ENCODE data around the gene CTTNBP2. TPM values are rescaled to one million over a fixed set of nuclear protein-coding genes. Genes with fewer than 3 reads are reported as not detected.

CTTNBP2 gene
- total RNA-seq, 3 donors from 2014 or later (not counting 1 experiment from before 2014, with no cell fraction given): 0.10 TPM; not detected in 2

DNA sequence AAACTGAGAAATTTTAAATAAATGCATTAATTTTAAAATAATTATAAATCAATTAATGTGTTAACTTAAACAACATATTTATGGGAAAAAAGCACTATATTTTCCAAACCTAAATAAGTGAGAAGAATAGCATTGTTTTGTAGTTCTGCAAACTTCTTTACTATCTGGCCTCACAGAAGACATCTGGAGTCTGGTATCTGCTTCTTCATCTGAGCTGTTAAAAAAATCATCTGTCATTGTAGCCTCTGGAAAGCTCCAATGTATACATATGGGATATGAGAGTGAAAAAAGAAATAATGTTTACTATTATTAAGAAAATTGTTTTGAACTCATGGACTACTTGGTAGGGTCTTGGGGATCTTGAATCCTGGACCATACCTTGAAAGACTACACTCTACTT is 32.2 kb downstream of the CTTNBP2 start:
- Mint-ChIP-seq H3K27ac (no peak overlapping the region), H3K4me3 (no peak overlapping the region), H3K27me3 (ENCODE audit: low read depth in 2 of 2) (no peaks in the 10 kb centered on the region), H3K36me3 (no peaks in the 10 kb centered on the region), H3K9me3 (peaks cover 10% of the 10 kb centered on the region in 2 donors), H3K4me1 (no peaks in the 10 kb centered on the region)
- DNase-seq (no peak), ATAC-seq (no peak)
- intact Hi-C loops (cut with micrococcal nuclease): no loop called here
- no peak overlapping the region for H3K4me3 ChIP-seq (ENCODE audit: low read length)
- H3K27ac ChIP-seq (ENCODE audit: low read length): no peak overlapping the region
- TF ChIP-seq, protein P1, sequence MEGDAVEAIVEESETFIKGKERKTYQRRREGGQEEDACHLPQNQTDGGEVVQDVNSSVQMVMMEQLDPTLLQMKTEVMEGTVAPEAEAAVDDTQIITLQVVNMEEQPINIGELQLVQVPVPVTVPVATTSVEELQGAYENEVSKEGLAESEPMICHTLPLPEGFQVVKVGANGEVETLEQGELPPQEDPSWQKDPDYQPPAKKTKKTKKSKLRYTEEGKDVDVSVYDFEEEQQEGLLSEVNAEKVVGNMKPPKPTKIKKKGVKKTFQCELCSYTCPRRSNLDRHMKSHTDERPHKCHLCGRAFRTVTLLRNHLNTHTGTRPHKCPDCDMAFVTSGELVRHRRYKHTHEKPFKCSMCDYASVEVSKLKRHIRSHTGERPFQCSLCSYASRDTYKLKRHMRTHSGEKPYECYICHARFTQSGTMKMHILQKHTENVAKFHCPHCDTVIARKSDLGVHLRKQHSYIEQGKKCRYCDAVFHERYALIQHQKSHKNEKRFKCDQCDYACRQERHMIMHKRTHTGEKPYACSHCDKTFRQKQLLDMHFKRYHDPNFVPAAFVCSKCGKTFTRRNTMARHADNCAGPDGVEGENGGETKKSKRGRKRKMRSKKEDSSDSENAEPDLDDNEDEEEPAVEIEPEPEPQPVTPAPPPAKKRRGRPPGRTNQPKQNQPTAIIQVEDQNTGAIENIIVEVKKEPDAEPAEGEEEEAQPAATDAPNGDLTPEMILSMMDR (IDR thresholded peaks at IDR 0.05): no peak
- H3K27me3 ChIP-seq (ENCODE audit: control insufficient read depth, insufficient read depth, low read length): no peaks in the 10 kb centered on the region
- no peaks in the 10 kb centered on the region for H3K4me1 ChIP-seq (ENCODE audit: control insufficient read depth, insufficient read depth, low read length)
- H3K36me3 ChIP-seq (ENCODE audit: control insufficient read depth, insufficient read depth, low read length): no peaks in the 10 kb centered on the region
- no peaks in the 10 kb centered on the region for H3K9me3 ChIP-seq (ENCODE audit: control insufficient read depth, insufficient read depth, low read length)

DNA sequence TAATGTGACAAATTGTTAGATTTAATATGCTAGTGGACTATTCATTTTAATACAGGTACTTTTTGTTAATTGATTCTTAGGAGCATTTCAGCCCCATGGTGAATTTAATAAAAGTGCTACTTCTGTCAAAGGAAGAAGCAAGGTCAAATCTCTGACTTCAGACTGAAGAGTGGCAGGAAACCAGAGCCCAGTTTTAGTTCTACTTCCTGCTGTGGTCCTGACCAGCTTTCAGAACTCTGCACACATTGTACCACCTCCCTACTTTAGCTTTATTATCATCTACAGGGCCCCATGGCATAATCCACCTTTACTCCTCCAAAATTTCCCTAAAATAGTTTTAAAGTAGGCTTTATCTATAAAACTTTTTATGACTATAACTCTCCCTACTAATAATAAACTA is 33.7 kb downstream of the CTTNBP2 start:
- no peaks in the 10 kb centered on the region for H3K27me3 Mint-ChIP-seq (ENCODE audit: low read depth in 2 of 2)
- no peak for ATAC-seq
- no peaks in the 10 kb centered on the region for H3K27me3 ChIP-seq (ENCODE audit: control insufficient read depth, insufficient read depth, low read length)
- no peak for DNase-seq
- no peak overlapping the region for H3K4me3 Mint-ChIP-seq
- no peaks in the 10 kb centered on the region for H3K36me3 Mint-ChIP-seq
- TF ChIP-seq, protein P1 (IDR thresholded peaks at IDR 0.05): no peak
- no peaks in the 10 kb centered on the region for H3K4me1 ChIP-seq (ENCODE audit: control insufficient read depth, insufficient read depth, low read length)
- H3K9me3 Mint-ChIP-seq: peaks cover 7 to 10% of the 10 kb centered on the region in 2 donors
- H3K4me1 Mint-ChIP-seq: no peaks in the 10 kb centered on the region
- H3K27ac Mint-ChIP-seq: no peak overlapping the region
- H3K9me3 ChIP-seq (ENCODE audit: control insufficient read depth, insufficient read depth, low read length): no peaks in the 10 kb centered on the region
- H3K36me3 ChIP-seq (ENCODE audit: control insufficient read depth, insufficient read depth, low read length): no peaks in the 10 kb centered on the region
- intact Hi-C loops (cut with micrococcal nuclease): no loop called here
- H3K4me3 ChIP-seq (ENCODE audit: low read length): no peak overlapping the region
- no peak overlapping the region for H3K27ac ChIP-seq (ENCODE audit: low read length)

DNA sequence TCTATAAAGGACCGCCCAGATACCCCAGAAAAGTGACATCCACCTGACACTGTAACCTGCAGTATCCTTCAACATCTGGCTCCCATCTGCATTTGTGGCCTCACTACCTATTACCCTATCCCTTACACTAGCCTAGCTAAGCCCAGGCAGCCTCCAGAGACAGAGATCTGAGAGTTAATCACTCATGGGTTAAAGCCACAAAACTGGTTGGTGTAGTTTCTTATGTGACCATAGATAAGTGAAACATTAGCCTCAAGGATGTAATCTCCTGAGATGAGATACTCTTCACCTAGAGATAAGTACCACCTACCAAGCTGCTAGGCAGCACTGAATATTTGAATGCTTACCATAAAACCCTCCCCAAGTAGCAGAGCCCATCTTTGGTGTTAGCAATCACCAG is 35.4 kb downstream of the CTTNBP2 start:
- no peak overlapping the region for H3K4me3 ChIP-seq (ENCODE audit: low read length)
- Mint-ChIP-seq H3K27me3 (ENCODE audit: low read depth in 2 of 2) (no peaks in the 10 kb centered on the region), H3K4me1 (no peaks in the 10 kb centered on the region), H3K4me3 (no peak overlapping the region), H3K9me3 (peaks cover 6 to 9% of the 10 kb centered on the region in 2 donors), H3K27ac (no peak overlapping the region), H3K36me3 (no peaks in the 10 kb centered on the region)
- DNase-seq: no peak
- intact Hi-C loops (cut with micrococcal nuclease): no loop called here
- no peak for ATAC-seq
- H3K27me3 ChIP-seq (ENCODE audit: control insufficient read depth, insufficient read depth, low read length): no peaks in the 10 kb centered on the region
- H3K36me3 ChIP-seq (ENCODE audit: control insufficient read depth, insufficient read depth, low read length): no peaks in the 10 kb centered on the region
- no peaks in the 10 kb centered on the region for H3K4me1 ChIP-seq (ENCODE audit: control insufficient read depth, insufficient read depth, low read length)
- H3K9me3 ChIP-seq (ENCODE audit: control insufficient read depth, insufficient read depth, low read length): no peaks in the 10 kb centered on the region
- TF ChIP-seq, protein P1 (IDR thresholded peaks at IDR 0.05): no peak
- WGBS (ENCODE audit: insufficient coverage): 91% methylated on average over 1 of the region's 1 CpG
- H3K27ac ChIP-seq (ENCODE audit: low read length): no peak overlapping the region

DNA sequence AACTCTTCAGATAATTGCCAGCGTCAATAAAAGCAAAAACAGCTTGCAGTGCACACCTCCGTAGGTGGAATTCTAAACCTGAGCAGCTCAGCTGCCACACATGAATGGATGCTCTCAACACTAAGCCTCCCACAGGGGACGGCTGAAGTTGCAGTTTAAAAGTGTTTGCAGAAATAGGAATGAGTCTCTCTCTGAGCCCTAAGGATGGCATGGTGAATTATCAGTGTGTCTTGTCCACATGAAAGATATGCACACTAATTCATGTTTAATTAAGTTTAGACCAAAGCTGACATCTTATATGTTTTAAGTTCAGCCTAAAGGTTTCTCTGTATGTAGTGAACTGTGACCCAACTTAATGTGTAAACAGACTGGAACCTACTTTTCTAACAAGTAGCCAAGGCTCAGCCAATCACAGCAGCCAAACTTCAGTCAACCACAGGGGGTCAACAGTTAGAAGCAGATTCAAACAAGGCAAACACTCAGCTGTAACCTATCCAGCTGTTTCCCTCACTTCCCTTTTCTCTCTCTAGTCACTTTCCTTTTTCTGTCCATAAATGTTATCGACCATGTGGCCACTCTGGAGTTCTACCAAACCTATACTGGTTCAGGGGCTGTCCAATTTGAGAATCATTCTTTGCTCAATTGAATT is 38.1 kb downstream of the CTTNBP2 start:
- Histone ChIP-seq H3K4me1 (ENCODE audit: control insufficient read depth, insufficient read depth, low read length) (no peaks in the 10 kb centered on the region), H3K27ac (ENCODE audit: low read length) (no peak overlapping the region), H3K27me3 (ENCODE audit: control insufficient read depth, insufficient read depth, low read length) (no peaks in the 10 kb centered on the region), H3K4me3 (ENCODE audit: low read length) (no peak overlapping the region), H3K36me3 (ENCODE audit: control insufficient read depth, insufficient read depth, low read length) (no peaks in the 10 kb centered on the region), H3K9me3 (ENCODE audit: control insufficient read depth, insufficient read depth, low read length) (no peaks in the 10 kb centered on the region)
- TF ChIP-seq, protein P1 (IDR thresholded peaks at IDR 0.05): no peak
- intact Hi-C loops (cut with micrococcal nuclease): no loop called here
- ATAC-seq (no peak), DNase-seq (no peak)
- Mint-ChIP-seq H3K36me3 (no peaks in the 10 kb centered on the region), H3K27ac (no peak overlapping the region), H3K4me1 (no peaks in the 10 kb centered on the region), H3K27me3 (ENCODE audit: low read depth in 2 of 2) (no peaks in the 10 kb centered on the region), H3K4me3 (no peak overlapping the region), H3K9me3 (peaks cover 3 to 5% of the 10 kb centered on the region in 2 donors)
- 59% methylated on average over 3 of the region's 4 CpGs for WGBS (ENCODE audit: insufficient coverage)

Measured in natural killer cell (primary cell).